ENCODE data around the gene ZNF837.
"Not testable (repeated sequence)": the region's sequence is repeated elsewhere in the genome, so short reads cannot be mapped to it uniquely, and the experiment has no call there.

The ZNF837 gene

GRCh38 chr19:58350001-58350861 is 30.6 kb downstream of the ZNF837 start:
- no peak for TF ChIP-seq CTCF (IDR thresholded peaks at IDR 0.05; ENCODE audit: control insufficient read depth, insufficient read depth, low read depth, low read length, missing control alignments)
- no peak for DNase-seq (ENCODE audit: low read depth)
- no peak overlapping the region for H3K4me3 ChIP-seq (ENCODE audit: control insufficient read depth, low read depth, low read length)

DNA sequence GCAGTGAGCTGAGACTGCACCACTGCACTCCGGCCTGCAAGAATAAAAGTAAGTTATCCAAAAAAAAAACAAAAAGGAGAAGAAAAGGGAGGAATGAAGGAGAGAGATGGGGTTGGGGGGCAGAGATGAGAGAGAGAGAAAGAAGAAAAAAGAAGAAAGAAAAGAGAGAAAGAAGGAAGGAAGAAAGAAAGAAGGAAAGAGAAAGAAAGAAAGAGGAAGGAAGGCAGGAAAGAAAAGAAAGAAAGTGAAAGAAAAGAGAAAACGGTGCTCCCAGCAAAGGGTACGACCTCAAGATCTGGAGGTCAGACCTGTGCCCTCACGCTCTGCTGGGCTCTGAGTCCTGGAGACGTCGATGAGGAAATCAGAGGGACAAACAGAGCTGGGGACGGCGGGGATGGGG is 31.2 kb downstream of the ZNF837 start:
- H3K4me3 ChIP-seq (ENCODE audit: control insufficient read depth, low read depth, low read length): no peak overlapping the region
- no peak for DNase-seq (ENCODE audit: low read depth)
- no peak for TF ChIP-seq CTCF (IDR thresholded peaks at IDR 0.05; ENCODE audit: control insufficient read depth, insufficient read depth, low read depth, low read length, missing control alignments)

DNA sequence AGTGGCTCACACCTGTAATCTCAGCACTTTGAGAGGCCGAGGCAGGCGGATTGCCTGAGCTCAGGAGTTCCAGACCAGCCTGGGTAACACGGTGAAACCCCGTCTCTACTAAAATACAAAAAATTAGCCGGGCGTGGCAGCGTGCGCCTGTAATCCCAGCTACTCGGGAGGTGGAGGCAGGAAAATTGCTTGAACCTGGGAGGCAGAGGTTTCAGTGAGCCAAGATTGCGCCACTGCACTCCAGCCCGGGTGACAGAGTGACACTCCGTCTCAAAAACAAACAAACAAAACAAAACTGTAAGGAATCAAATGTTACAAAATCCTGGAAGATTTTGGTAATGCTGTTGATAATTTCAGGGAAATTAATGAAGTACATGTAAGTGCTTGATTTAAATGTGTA is 32.8 kb downstream of the ZNF837 start:
- H3K4me3 ChIP-seq (ENCODE audit: control insufficient read depth, low read depth, low read length): peak overlapping the region; percentile 83
- DNase-seq (ENCODE audit: low read depth): not testable (repeated sequence)

- H3K4me3 ChIP-seq (ENCODE audit: control insufficient read depth, low read depth, low read length): peak overlapping the region; percentile 83
- TF ChIP-seq CTCF (IDR thresholded peaks at IDR 0.05; ENCODE audit: control insufficient read depth, insufficient read depth, low read depth, low read length, missing control alignments): no peak
- DNase-seq (ENCODE audit: low read depth): no peak
These were observed 33.6 kb downstream of the ZNF837 start for GRCh38 chr19:58346961-58347929.

GRCh38 chr19:58345558-58345957 is 35.3 kb downstream of the ZNF837 start:
- DNase-seq (ENCODE audit: low read depth): no peak
- no peak overlapping the region for H3K4me3 ChIP-seq (ENCODE audit: control insufficient read depth, low read depth, low read length)
- no peak for TF ChIP-seq CTCF (IDR thresholded peaks at IDR 0.05; ENCODE audit: control insufficient read depth, insufficient read depth, low read depth, low read length, missing control alignments)

DNA sequence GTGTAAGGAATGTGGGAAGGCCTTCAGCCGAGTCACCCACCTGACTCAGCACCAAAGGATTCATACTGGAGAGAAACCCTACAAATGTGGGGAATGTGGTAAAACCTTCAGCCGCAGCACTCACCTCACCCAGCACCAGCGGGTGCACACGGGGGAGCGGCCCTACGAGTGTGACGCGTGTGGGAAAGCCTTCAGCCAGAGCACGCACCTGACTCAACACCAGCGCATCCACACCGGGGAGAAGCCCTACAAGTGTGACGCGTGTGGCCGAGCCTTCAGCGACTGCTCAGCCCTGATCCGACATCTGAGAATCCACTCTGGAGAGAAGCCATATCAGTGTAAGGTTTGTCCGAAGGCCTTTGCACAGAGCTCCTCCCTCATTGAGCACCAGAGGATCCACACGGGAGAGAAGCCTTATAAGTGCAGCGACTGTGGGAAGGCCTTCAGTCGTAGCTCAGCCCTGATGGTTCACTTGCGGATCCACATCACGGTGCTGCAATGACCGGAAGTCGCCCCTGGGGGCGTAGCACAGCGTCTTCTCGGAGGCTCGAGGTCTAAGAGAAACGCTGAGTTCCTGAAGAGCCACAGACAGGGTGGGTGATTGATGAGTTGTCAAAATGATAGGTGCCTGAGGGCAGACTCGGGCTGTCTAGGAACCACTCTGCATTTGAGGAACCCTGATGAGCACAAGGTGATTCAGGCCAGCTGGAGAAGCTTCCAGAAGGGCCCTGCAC is 41.8 kb downstream of the ZNF837 start:
- DNase-seq (ENCODE audit: low read depth): no peak
- no peak for TF ChIP-seq CTCF (IDR thresholded peaks at IDR 0.05; ENCODE audit: control insufficient read depth, insufficient read depth, low read depth, low read length, missing control alignments)
- no peak overlapping the region for H3K4me3 ChIP-seq (ENCODE audit: control insufficient read depth, low read depth, low read length)

Data from AG09309 (cell line).